Stimulated activated CD4-positive, alpha-beta T cell treated with anti-CD3 and anti-CD28 coated beads, Interleukin-1b, Interleukin-23, amount 100 ng/mL, for 1 hour (primary cell): ENCODE results near the gene LRRC74B.
"Not testable (repeated sequence)": the region's sequence is repeated elsewhere in the genome, so short reads cannot be mapped to it uniquely, and the experiment has no call there.

ENCODE experiments used
- DNase-seq, 2 donors: peaks; one replicate each; pipeline ENCODE4 v3.0.0-alpha.2; 2020; ENCODE audit warnings: low read depth in 2 of 2

Gene LRRC74B

GRCh38 chr22:21054714-21055563 is 9.2 kb downstream of the LRRC74B start:
- no peak for DNase-seq

- no peak for DNase-seq
These were observed 9.8 kb downstream of the LRRC74B start for GRCh38 chr22:21055564-21055834.

DNA sequence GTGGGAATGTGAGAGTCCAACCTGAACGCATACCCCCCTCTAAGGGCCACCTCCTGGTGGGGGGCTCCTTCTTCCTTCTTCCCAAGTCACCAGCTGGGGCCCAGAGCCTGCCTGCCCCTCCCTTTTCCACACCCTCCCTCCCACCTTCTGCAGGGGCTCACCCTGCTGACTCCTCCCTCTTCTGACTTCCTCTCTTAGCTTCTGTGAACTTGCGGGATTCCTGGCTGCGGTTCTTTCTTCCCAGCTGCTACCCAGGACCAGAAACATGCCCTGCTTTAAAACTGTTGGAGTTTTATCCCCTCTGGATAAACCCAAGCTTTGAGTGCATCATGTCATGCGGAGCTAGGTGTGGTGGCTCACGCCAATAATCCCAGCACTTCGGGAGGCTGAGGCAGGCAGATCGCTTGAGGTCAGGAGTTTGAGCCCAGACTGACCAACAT is 10.2 kb downstream of the LRRC74B start:
- DNase-seq = no peak

DNA sequence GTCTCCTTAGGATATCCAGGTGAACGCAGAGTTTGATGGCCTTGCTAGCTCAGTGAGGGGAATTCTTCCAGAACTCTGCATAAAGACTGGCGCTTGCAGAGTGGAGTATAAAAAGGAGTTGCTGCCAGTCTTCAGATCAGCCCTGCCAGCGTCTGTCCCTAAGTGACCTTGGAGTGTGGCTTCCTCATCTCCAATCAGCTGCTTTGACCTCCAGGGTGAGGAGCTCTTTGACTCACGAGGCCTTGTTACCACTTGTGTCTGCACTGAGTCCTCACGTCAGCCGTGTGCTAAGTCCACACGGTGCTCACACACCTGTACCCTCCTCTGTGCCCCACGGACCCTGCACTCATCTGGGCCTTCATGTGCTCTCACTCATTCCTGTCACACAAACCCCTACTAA is 14.6 kb downstream of the LRRC74B start:
- DNase-seq = not testable (repeated sequence)

DNA sequence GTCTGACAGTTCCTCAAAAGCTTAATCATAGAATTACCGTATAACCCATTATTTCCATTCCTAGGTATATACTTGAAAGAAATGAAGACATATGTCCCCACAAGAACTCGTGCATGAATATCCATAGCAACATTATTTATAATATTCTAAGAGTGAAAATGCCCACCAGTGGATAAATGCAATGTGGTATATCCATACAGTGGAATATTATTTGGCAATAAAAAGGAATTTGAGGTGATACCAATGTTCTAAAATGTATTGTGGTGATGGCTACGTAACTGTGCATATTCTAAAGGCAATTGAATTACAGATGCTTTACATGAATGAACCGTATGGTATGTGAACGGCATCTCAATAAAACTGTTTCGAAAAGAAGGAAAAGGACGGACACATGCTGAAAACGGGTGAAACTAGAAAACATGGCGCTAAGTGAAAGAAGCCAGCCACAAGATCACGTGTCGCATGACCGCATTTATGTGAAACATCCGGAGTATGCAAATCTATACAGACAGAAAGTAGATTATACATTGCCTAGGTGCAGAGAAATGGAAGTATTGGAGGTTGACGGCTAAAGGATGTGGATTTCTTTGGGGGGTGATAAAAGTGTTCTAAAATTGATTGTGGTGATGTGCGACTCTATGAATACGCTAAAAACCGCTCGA is 16.0 kb downstream of the LRRC74B start:
- DNase-seq = not testable (repeated sequence)

DNA sequence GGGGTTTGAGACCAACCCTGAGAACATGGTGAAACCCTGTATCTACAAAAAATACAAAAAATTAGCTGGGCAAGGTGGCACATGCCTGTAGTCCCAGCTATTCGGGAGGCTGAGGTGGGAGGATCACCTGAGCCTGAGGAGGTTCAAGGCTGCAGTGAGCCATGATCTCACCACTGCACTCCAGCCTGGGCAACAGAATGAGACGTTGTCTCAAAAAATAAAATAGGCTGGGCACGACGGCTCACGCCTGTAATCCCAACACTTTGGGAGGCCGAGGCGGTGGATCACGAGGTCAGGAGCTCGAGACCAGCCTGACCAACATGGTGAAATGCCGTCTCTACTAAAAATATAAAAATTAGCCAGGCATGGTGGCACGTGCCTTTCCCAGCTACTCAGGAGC is 18.7 kb downstream of the LRRC74B start:
- DNase-seq = not testable (repeated sequence)

DNA sequence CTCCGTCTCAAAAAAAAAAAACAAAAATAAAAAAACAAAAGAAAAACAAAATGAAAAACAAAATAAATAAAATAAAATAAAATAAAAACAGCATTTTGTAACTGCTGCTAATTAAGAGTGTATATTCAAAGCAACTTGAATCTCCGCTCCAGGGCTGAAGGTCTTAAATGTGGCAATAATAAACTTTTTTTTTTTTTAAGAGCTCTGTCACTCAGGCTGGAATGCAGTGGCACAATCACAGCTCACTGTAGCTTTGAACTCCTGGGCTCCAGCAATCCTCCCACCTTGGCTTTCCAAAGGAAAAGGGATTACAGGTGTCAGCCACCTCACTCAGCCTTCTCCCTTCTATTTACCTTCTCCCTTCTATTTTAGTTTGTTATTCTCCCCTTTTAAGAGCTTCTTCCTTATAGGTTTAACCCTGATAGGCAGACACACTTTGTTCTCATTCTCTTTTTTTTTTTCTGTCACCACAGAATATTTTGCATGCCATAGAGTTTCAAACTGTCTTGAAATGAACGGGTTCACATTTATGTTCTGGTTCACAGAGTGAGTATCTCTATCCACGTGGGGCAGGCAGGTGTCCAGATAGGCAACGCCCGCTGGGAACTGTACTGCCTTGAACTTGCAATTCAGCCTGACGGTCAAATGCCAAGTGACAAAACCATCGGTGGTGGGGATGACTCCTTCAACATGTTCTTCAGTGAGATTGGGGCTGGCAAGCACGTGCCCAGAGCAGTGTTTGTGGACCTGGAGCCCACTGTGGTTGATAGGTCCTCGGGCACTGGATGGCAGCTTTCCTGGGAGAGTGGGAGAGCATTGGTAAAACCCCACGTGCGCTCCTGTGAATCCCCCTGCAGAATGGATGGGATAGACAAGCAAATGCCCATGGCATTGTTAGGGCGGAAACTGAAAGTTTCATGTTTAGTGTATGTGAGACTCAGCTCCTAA is 19.4 kb downstream of the LRRC74B start:
- no peak for DNase-seq

- no peak for DNase-seq
These were observed 21.5 kb downstream of the LRRC74B start for GRCh38 chr22:21067075-21067900.

DNA sequence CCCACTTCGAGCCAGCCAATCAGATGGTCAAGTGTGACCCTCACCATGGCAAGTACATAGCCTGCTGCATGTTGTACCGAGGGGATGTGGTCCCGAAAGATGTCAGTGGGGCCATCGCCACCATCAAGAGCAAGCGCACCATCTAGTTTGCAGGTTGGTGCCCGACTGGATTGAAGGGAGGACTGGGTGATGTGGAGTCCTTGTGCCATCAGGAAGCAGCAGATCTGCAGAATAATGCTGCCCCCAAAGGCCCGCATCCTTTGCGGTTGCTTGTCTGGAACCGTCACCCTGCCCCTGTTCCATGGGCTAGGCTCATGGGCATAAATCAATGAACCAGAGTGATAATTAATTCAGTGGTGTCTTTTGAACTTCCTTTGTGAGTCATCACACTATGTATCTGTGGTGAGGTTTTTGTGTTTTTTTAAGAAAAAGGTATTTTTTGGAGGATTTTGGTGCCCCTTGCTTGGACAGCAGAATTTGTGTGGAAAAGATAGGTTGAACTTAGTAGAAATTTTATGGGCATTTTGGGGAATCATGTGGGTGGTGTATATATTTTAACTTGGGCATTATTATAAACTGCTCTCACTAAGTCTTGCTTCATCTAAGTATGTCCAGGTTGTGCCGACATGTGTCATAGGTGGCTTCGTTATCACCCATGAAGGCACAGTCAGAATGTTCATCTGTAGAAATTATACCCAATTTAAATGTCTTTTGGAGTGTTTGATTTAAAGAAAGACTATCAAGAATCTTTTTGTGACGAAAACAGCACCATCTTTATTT is 22.3 kb downstream of the LRRC74B start:
- no peak for DNase-seq

GRCh38 chr22:21068681-21069276 is 23.0 kb downstream of the LRRC74B start:
- DNase-seq = no peak

DNA sequence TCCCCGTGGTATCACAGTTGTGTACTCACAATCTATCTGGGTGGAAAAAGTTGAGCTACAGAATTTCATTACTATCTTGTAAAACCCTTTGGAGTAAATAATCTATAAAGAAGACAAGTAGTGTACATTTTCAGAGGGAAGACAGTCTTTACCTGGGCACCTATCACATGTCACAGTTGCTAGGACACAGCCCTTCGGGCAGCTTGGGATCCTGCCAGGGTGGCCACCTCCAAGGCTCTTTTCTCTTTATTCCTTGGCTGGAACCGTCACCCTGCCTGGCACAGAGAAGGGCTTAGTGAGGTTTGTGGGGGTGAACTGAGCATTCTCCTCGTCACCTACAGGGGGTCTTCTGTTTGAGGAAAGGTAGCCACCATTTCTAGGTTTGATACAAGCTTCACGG is 23.6 kb downstream of the LRRC74B start:
- DNase-seq = no peak

GRCh38 chr22:21070690-21071615 is 25.2 kb downstream of the LRRC74B start:
- no peak for DNase-seq

DNA sequence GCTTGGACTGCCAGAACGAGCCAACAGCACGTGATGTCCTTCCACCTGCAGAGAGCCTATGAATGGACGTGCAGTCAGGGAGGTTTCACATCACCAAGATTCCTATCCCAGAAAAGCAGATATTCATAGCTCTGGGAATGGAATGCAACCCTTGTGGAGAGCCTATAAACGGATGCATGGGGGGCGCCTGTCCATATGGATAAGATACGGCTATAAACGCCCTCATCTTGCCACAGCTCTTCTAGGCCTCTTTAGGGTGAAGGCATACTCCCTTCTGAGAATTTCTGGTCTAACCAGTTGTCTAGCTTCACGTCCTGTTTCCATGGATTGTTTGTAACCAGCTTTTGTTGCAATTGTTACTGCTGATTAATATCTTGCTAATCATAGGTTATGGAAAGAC is 26.1 kb downstream of the LRRC74B start:
- DNase-seq = not testable (repeated sequence)

DNA sequence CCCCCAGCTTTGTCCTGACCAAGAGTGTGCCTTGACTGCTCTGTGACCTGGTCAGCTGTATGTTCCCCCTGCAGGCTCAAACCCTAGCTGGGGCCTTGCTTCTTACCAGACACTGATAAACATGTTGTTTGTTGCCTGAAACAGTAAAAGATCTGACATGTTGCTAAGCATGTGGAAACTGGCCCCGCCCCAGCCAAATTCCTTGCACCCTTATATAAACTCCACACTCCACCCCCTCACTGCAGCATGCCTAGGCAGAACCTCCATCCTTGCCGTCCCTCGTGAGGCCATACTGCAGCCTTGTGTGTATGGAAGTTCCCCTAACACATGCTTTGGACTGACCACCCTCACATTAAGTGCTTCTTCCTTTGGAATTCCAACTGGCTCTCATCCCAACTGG is 27.3 kb downstream of the LRRC74B start:
- no peak for DNase-seq

- DNase-seq = no peak
These were observed 27.7 kb downstream of the LRRC74B start for GRCh38 chr22:21073482-21073881.

GRCh38 chr22:21074102-21074715 is 28.5 kb downstream of the LRRC74B start:
- DNase-seq = no peak

- no peak for DNase-seq
These were observed 29.9 kb downstream of the LRRC74B start for GRCh38 chr22:21075516-21076138.
